B cell (primary cell): Measurements from ENCODE around the gene PTGFRN. TPM values are rescaled to one million over a fixed set of nuclear protein-coding genes. Genes with fewer than 3 reads are reported as not detected.

Experiments
- ATAC-seq: fragments of 200-7000 bp; cut with Tn5 transposase; one replicate; pipeline ENCODE4 v1.10.0; 2021; ENCODE audit warnings: low read depth, mild to moderate bottlenecking, moderate number of reproducible peaks, moderate library complexity
- CTCF ChIA-PET: fragments of 350-600 bp; sonication (Branson Sonifier 250); formaldehyde crosslinking; loops from one replicate; lab custom pipeline; 2021; ENCODE audit warnings: antibody characterized with exemption, inconsistent platforms; lab: Charles Lee
- POLR2A ChIA-PET: fragments of 350-600 bp; sonication (Branson Sonifier 250); formaldehyde crosslinking; loops from one replicate; lab custom pipeline; 2021; ENCODE audit warnings: antibody characterized with exemption; lab: Charles Lee
- DNase-seq: peaks from one replicate; pipeline ENCODE4 v3.0.0; 2013
- H2AFZ ChIP-seq: 2 replicates; pipeline ENCODE4 v1.6.1; 2012; ENCODE audit warnings: mild to moderate bottlenecking, low read depth, low read length; ENCODE audit not compliant: insufficient read depth, poor library complexity, severe bottlenecking
- H3K27ac ChIP-seq, 2 donors: 1 replicate in 1 of 2; 2 replicates in 1 of 2; pipeline ENCODE4 v1.5.1; 2012 to 2013; ENCODE audit warnings: low read length in 2 of 2, mild to moderate bottlenecking in 2 of 2, moderate library complexity in 1 of 2
- H3K27me3 ChIP-seq, 4 experiments: fragments of 200-600 bp in 1 of 4; sonication (generic) in 1 of 4; replicated peaks in 1 of 4; 1 replicate in 2 of 4; 2 replicates in 2 of 4; pipeline versions ENCODE4 v1.6.1 to v1.7.0; 2013 to 2016; ENCODE audit warnings: low read length in 3 of 4, mild to moderate bottlenecking in 2 of 4, mixed read lengths in 1 of 4, moderate library complexity in 1 of 4; ENCODE audit not compliant: insufficient read depth in 4 of 4, control insufficient read depth in 3 of 4; ENCODE audit errors: control extremely low read depth in 1 of 4
- H3K36me3 ChIP-seq, 2 experiments: replicated peaks in 1 of 2; 1 replicate in 1 of 2; 2 replicates in 1 of 2; pipeline versions ENCODE4 v1.6.1 to v1.7.1; 2013; ENCODE audit warnings: low read length in 1 of 2; ENCODE audit not compliant: insufficient read depth in 2 of 2, control insufficient read depth in 1 of 2; ENCODE audit errors: control extremely low read depth in 1 of 2, extremely low read depth in 1 of 2
- H3K4me1 ChIP-seq, 2 donors: fragments of 200-600 bp in 1 of 2; sonication (generic) in 1 of 2; 1 replicate in 1 of 2; 2 replicates in 1 of 2; pipeline versions ENCODE4 v1.5.1 to v1.6.1; 2013 to 2017; ENCODE audit warnings: low read length in 2 of 2; ENCODE audit not compliant: control insufficient read depth in 2 of 2, insufficient read depth in 2 of 2
- H3K4me2 ChIP-seq: replicated peaks from 2 replicates; pipeline ENCODE3; 2012; ENCODE audit warnings: mild to moderate bottlenecking, low read depth, low read length; ENCODE audit not compliant: poor library complexity, severe bottlenecking
- H3K4me3 ChIP-seq, 5 experiments: fragments of 200-600 bp in 1 of 5; sonication (generic) in 1 of 5; 1 replicate in 3 of 5; 2 replicates in 2 of 5; pipeline versions ENCODE4 v1.5.1 to v1.7.0; 2011 to 2016; ENCODE audit warnings: low read length in 4 of 5, mild to moderate bottlenecking in 4 of 5, low read depth in 2 of 5, control low read depth in 1 of 5, moderate library complexity in 1 of 5; ENCODE audit not compliant: insufficient read depth in 1 of 5; ENCODE audit errors: control extremely low read depth in 1 of 5, extremely low read depth in 1 of 5
- H3K79me2 ChIP-seq: fragments of 200-600 bp; sonication (generic); one replicate; pipeline ENCODE4 v1.6.0; 2016; ENCODE audit warnings: low read length; ENCODE audit not compliant: control insufficient read depth, insufficient read depth
- H3K9ac ChIP-seq: fragments of 200-600 bp; sonication (generic); 2 replicates; pipeline ENCODE4 v1.6.1; 2017; ENCODE audit warnings: mild to moderate bottlenecking, low read length, moderate library complexity
- H3K9me3 ChIP-seq, 3 donors: one replicate each; pipeline versions ENCODE4 v1.6.1 to v1.7.1; 2013; ENCODE audit warnings: low read length in 2 of 3; ENCODE audit not compliant: control insufficient read depth in 2 of 3, insufficient read depth in 1 of 3; ENCODE audit errors: control extremely low read depth in 1 of 3
- H4K20me1 ChIP-seq: 2 replicates; pipeline ENCODE4 v1.6.0; 2012; ENCODE audit warnings: mild to moderate bottlenecking, low read length; ENCODE audit not compliant: insufficient read depth, control insufficient read depth, poor library complexity, severe bottlenecking
- H3K27ac Mint-ChIP-seq: one replicate; pipeline ENCODE4 v1.8.0; 2021; ENCODE audit warnings: mixed read lengths
- H3K27me3 Mint-ChIP-seq: one replicate; pipeline ENCODE4 v1.8.0; 2021; ENCODE audit warnings: mixed read lengths
- H3K4me1 Mint-ChIP-seq: one replicate; pipeline ENCODE4 v1.8.0; 2021; ENCODE audit warnings: mixed read lengths
- H3K4me3 Mint-ChIP-seq: one replicate; pipeline ENCODE4 v1.8.0; 2021; ENCODE audit warnings: mixed read lengths
- H3K9me3 Mint-ChIP-seq: one replicate; pipeline ENCODE4 v1.8.0; 2022; ENCODE audit warnings: mixed read lengths; ENCODE audit not compliant: insufficient read depth
- EZH2 ChIP-seq: IDR thresholded peaks from 2 replicates; pipeline ENCODE4 v1.6.1; 2012; ENCODE audit warnings: borderline replicate concordance, low read depth, mild to moderate bottlenecking, moderate library complexity, low read length; ENCODE audit not compliant: insufficient read depth, poor library complexity, severe bottlenecking
- WGBS: methylation state at CpG from one replicate; pipeline ENCODE4 v1.1.5; 2013; ENCODE audit warnings: missing lambda C conversion rate; ENCODE audit not compliant: insufficient coverage; 5-methylcytosine and 5-hydroxymethylcytosine counted together
- intact Hi-C: fragments of 100-400 bp; cut with micrococcal nuclease; formaldehyde crosslinking; loops from one replicate; pipeline ENCODE4 v1.10.0; 2022
- polyA plus RNA-seq: library from polyadenylated mRNA; depleted of rRNA; stranded (reverse); fragments of >200 nt; gene quantifications from 2 replicates; pipeline ENCODE4 v1.2.3, GENCODE V29; 2012
- total RNA-seq, 2 donors: library from RNA; stranded (reverse); fragments of 120-200 nt in 1 of 2; gene quantifications; 1 replicate in 1 of 2; 2 replicates in 1 of 2; pipeline versions ENCODE4 v1.2.3 to v1.2.4, GENCODE V29; 2013 to 2022
- TF ChIP-seq, protein P1 (sequence below): fragments of 200-600 bp; IDR thresholded peaks from one replicate; pipeline ENCODE4 v1.8.0; 2022; ENCODE audit warnings: antibody characterized with exemption, mild to moderate bottlenecking

Gene PTGFRN
- total and polyA plus RNA-seq, 2 donors (not counting 1 experiment from before 2014, with no cell fraction given) = 0.17 TPM; not detected in 1

DNA sequence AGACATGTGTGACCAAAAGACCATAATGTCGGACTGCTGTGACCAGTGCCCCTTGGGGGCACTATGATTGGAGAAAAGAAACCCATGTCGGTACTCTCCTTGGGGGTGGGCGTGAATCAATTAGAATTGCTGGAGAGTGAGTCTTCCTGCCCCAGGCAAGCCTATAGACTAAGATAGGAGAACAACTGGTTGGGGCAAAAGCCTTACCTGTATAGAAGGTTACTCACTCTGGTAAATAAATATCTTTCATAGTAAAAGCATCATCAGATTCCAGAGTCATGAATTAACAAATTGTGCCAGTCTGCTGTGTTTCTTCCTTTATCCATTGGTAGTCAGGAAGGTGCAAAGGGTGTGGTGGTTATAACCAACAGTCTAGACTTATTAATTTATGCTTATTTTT lies 2.9 kb upstream of the PTGFRN start:
- H3K27me3 Mint-ChIP-seq = peaks cover 29% of the 10 kb centered on the region
- H3K4me3 Mint-ChIP-seq = no peak overlapping the region
- no peak for DNase-seq
- Histone ChIP-seq H3K4me1 (peaks cover 4 to 5% of the 10 kb centered on the region in 2 donors), H4K20me1 (no peaks in the 10 kb centered on the region), H3K79me2 (no peaks in the 10 kb centered on the region), H3K27ac (no peak overlapping the region), H3K9ac (no peak overlapping the region), H2AFZ (no peak overlapping the region), H3K4me2 (no peak overlapping the region), H3K4me3 (no peak overlapping the region), H3K36me3 (no peaks in the 10 kb centered on the region), H3K9me3 (peaks cover 0 to 3% (median 0%) of the 10 kb centered on the region in 3 donors), H3K27me3 (peaks cover 0 to 22% (median 8%) of the 10 kb centered on the region in 4 experiments)
- POLR2A ChIA-PET = interaction anchor here (0.6 kb wide), 1 partner anchor 39 kb away, joined by 4 read pairs; no protein-coding TSS in a partner anchor
- peaks cover 5% of the 10 kb centered on the region for H3K4me1 Mint-ChIP-seq
- no peaks in the 10 kb centered on the region for H3K9me3 Mint-ChIP-seq
- intact Hi-C loops = no loop called here
- no peak for ATAC-seq
- H3K27ac Mint-ChIP-seq = no peak overlapping the region
- CTCF ChIA-PET = no interaction called here
- WGBS = 90% methylated on average over 3 of the region's 3 CpGs
- TF ChIP-seq, protein P1, sequence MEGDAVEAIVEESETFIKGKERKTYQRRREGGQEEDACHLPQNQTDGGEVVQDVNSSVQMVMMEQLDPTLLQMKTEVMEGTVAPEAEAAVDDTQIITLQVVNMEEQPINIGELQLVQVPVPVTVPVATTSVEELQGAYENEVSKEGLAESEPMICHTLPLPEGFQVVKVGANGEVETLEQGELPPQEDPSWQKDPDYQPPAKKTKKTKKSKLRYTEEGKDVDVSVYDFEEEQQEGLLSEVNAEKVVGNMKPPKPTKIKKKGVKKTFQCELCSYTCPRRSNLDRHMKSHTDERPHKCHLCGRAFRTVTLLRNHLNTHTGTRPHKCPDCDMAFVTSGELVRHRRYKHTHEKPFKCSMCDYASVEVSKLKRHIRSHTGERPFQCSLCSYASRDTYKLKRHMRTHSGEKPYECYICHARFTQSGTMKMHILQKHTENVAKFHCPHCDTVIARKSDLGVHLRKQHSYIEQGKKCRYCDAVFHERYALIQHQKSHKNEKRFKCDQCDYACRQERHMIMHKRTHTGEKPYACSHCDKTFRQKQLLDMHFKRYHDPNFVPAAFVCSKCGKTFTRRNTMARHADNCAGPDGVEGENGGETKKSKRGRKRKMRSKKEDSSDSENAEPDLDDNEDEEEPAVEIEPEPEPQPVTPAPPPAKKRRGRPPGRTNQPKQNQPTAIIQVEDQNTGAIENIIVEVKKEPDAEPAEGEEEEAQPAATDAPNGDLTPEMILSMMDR = no peak
- TF ChIP-seq EZH2 = no peak

DNA sequence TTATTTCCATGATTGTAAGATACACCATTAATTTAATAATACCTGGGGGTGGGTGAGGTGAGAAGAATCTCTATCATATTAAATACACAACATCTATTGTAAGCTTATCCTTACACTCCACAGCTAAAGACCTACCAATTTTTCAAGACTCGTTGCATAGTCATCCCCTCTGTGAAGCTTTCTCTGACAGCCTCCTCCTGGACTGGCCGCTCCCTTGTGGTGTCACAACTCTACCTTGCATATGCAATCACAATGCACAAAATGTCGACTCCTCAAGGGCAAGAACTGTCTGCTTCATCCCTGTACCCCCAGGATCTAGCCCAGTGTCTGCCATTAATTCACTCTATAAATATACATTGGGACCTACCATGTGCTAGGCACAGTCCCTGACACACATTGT lies 2.4 kb upstream of the PTGFRN start:
- H3K4me3 Mint-ChIP-seq = no peak overlapping the region
- Histone ChIP-seq H2AFZ (no peak overlapping the region), H3K4me2 (no peak overlapping the region), H3K4me1 (peaks cover 4 to 5% of the 10 kb centered on the region in 2 donors), H3K9me3 (peaks cover 0 to 3% (median 0%) of the 10 kb centered on the region in 3 donors), H4K20me1 (no peaks in the 10 kb centered on the region), H3K4me3 (no peak overlapping the region), H3K9ac (no peak overlapping the region), H3K36me3 (no peaks in the 10 kb centered on the region), H3K27ac (no peak overlapping the region), H3K79me2 (no peaks in the 10 kb centered on the region), H3K27me3 (peaks cover 0 to 26% (median 9%) of the 10 kb centered on the region in 4 experiments)
- ATAC-seq = no peak
- ChIA-PET CTCF (no interaction called here), POLR2A (interaction anchor here (0.6 kb wide), 1 partner anchor 38 kb away, joined by 4 read pairs; no protein-coding TSS in a partner anchor)
- no peak overlapping the region for H3K27ac Mint-ChIP-seq
- no peak for DNase-seq
- peaks cover 5% of the 10 kb centered on the region for H3K4me1 Mint-ChIP-seq
- TF ChIP-seq EZH2 = no peak
- TF ChIP-seq, protein P1 = no peak
- 93% methylated on average over 3 of the region's 3 CpGs for WGBS
- H3K27me3 Mint-ChIP-seq = peaks cover 28% of the 10 kb centered on the region
- no peaks in the 10 kb centered on the region for H3K9me3 Mint-ChIP-seq
- intact Hi-C loops = no loop called here
